ENCODE measurements around the gene TRIO.

DNA sequence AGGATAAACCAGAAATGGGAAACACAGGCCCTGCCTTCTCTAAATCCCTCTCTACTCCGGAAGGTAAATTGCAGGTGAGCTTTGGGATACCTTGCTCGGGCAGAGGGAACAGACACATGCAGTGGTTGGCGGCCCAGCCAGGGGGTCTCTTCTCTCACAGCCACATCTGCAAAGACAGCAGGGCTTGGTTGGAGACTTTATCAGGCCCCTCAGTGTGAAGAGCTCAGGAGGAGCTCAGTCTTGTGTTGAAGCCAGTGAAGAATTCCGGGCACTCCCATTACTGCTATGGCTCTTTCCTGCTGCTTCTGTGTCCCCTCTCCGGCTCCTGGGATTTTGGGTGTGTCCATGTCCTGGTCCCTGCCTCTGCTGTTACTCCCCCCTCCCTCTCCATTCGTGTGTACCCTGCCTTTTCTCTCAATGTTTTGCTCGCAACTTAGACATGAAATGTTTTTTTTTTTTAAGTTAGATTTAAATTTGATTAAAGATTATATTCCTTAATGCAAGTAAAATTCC, 99.8 kb downstream of the TRIO start:
- TF ChIP-seq, protein P1, sequence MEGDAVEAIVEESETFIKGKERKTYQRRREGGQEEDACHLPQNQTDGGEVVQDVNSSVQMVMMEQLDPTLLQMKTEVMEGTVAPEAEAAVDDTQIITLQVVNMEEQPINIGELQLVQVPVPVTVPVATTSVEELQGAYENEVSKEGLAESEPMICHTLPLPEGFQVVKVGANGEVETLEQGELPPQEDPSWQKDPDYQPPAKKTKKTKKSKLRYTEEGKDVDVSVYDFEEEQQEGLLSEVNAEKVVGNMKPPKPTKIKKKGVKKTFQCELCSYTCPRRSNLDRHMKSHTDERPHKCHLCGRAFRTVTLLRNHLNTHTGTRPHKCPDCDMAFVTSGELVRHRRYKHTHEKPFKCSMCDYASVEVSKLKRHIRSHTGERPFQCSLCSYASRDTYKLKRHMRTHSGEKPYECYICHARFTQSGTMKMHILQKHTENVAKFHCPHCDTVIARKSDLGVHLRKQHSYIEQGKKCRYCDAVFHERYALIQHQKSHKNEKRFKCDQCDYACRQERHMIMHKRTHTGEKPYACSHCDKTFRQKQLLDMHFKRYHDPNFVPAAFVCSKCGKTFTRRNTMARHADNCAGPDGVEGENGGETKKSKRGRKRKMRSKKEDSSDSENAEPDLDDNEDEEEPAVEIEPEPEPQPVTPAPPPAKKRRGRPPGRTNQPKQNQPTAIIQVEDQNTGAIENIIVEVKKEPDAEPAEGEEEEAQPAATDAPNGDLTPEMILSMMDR (IDR thresholded peaks at IDR 0.05): no peak
- TF ChIP-seq POLR2AphosphoS5 (IDR thresholded peaks at IDR 0.05) (no peak), POLR2A (IDR thresholded peaks at IDR 0.05) (no peak)

Measured in transverse colon (tissue), 4 donors.